Naive thymus-derived CD4-positive, alpha-beta T cell (primary cell): ENCODE results near the gene C15orf40. TPM values are rescaled to one million over a fixed set of nuclear protein-coding genes. Genes with fewer than 3 reads are reported as not detected.

Experiments
- ATAC-seq: fragments of 150-1000 bp; cut with Tn5 transposase; 2 replicates; pipeline ENCODE4 v1.10.0; 2021; ENCODE audit warnings: mild to moderate bottlenecking, moderate library complexity
- CTCF ChIA-PET: fragments of 350-600 bp; sonication (Branson Sonifier 250); formaldehyde crosslinking; loops from one replicate; lab custom pipeline; 2021; ENCODE audit warnings: antibody characterized with exemption; lab: Charles Lee
- POLR2A ChIA-PET: fragments of 350-600 bp; sonication (Branson Sonifier 250); formaldehyde crosslinking; loops from one replicate; lab custom pipeline; 2021; ENCODE audit warnings: antibody characterized with exemption, inconsistent platforms; lab: Charles Lee
- DNase-seq, 9 donors: peaks; one replicate each; pipeline versions ENCODE4 v3.0.0 to v3.0.0-alpha.2; 2020 to 2022; ENCODE audit warnings: mixed read lengths in 1 of 9
- H3K27ac ChIP-seq: one replicate; pipeline ENCODE4 v1.7.0; 2013; ENCODE audit warnings: mild to moderate bottlenecking, low read depth, low read length, moderate library complexity
- H3K27me3 ChIP-seq, 2 donors: one replicate each; pipeline ENCODE4 v1.7.0; 2013; ENCODE audit warnings: low read length in 2 of 2, mild to moderate bottlenecking in 2 of 2, moderate library complexity in 2 of 2; ENCODE audit not compliant: control insufficient read depth in 2 of 2, insufficient read depth in 2 of 2
- H3K36me3 ChIP-seq, 3 experiments: 1 replicate in 2 of 3; 2 replicates in 1 of 3; pipeline ENCODE4 v1.7.0; 2013; ENCODE audit warnings: low read length in 3 of 3, mild to moderate bottlenecking in 3 of 3, moderate library complexity in 1 of 3; ENCODE audit not compliant: insufficient read depth in 3 of 3, control insufficient read depth in 2 of 3
- H3K4me1 ChIP-seq, 2 donors: one replicate each; pipeline ENCODE4 v1.7.0; 2013; ENCODE audit warnings: low read length in 2 of 2, mild to moderate bottlenecking in 2 of 2, moderate library complexity in 1 of 2; ENCODE audit not compliant: control insufficient read depth in 2 of 2, insufficient read depth in 2 of 2
- H3K4me3 ChIP-seq: 2 replicates; pipeline ENCODE4 v1.7.0; 2013; ENCODE audit warnings: mild to moderate bottlenecking, low read length
- H3K9me3 ChIP-seq, 3 experiments: 1 replicate in 2 of 3; 2 replicates in 1 of 3; pipeline ENCODE4 v1.7.0; 2013; ENCODE audit warnings: low read length in 3 of 3; ENCODE audit not compliant: control insufficient read depth in 2 of 3
- H3K27ac Mint-ChIP-seq, 9 donors: one replicate each; pipeline ENCODE4 v1.8.0; 2020 to 2022; ENCODE audit warnings: mixed read lengths in 9 of 9, mild to moderate bottlenecking in 8 of 9, moderate library complexity in 5 of 9, inconsistent platforms in 2 of 9
- H3K27me3 Mint-ChIP-seq, 5 donors: one replicate each; pipeline ENCODE4 v1.8.0; 2021 to 2022; ENCODE audit warnings: mixed read lengths in 5 of 5, mild to moderate bottlenecking in 1 of 5
- H3K36me3 Mint-ChIP-seq, 5 donors: one replicate each; pipeline ENCODE4 v1.8.0; 2020 to 2022; ENCODE audit warnings: mixed read lengths in 5 of 5, mild to moderate bottlenecking in 3 of 5, inconsistent platforms in 1 of 5
- H3K4me1 Mint-ChIP-seq, 7 donors: one replicate each; pipeline ENCODE4 v1.8.0; 2020 to 2022; ENCODE audit warnings: mixed read lengths in 7 of 7, mild to moderate bottlenecking in 3 of 7, inconsistent platforms in 1 of 7
- H3K4me3 Mint-ChIP-seq, 10 donors: one replicate each; pipeline ENCODE4 v1.8.0; 2020 to 2022; ENCODE audit warnings: mild to moderate bottlenecking in 10 of 10, mixed read lengths in 10 of 10, moderate library complexity in 6 of 10, inconsistent platforms in 2 of 10
- H3K9me3 Mint-ChIP-seq, 11 donors: one replicate each; pipeline ENCODE4 v1.8.0; 2020 to 2022; ENCODE audit warnings: mixed read lengths in 11 of 11, mild to moderate bottlenecking in 4 of 11, inconsistent platforms in 1 of 11, moderate library complexity in 1 of 11
- intact Hi-C, 2 donors: fragments of 100-400 bp; cut with micrococcal nuclease; formaldehyde crosslinking; loops; one replicate each; pipeline ENCODE4 v1.15.1; 2023
- polyA plus RNA-seq, 2 donors: library from polyadenylated mRNA; unstranded; fragments of 300-500 nt; fragmentation: Illumina TruSeq; gene quantifications; one replicate each; pipeline ENCODE4 v1.2.3, GENCODE V29; 2021
- total RNA-seq, 6 experiments: library from RNA in 5 of 6; stranded (reverse) in 5 of 6; gene quantifications; 1 replicate in 5 of 6; 2 replicates in 1 of 6; pipeline ENCODE4 v1.2.3 and lab custom pipeline; 2021 to 2026

The C15orf40 gene
- total and polyA plus RNA-seq, 7 experiments from 2014 or later, result 12.1 to 82.3 (median 40.5) TPM

- H3K9me3 Mint-ChIP-seq, result no peaks in the 10 kb centered on the region
Observed at GRCh38 chr15:82952158-82953081, 59.0 kb downstream of the C15orf40 start, which contains the start of gene HOMER2. Gene HOMER2 (minus strand): TSS chr15:82952720. CDS start chr15:82952535, 185 bp downstream.

GRCh38 chr15:82951472-82952157 is 59.8 kb downstream of the C15orf40 start:
- Histone ChIP-seq H3K9me3 (no peaks in the 10 kb centered on the region), H3K4me1 (peaks cover 0 to 4% of the 10 kb centered on the region in 2 donors), H3K4me3 (peak overlapping the region; percentile 24), H3K36me3 (no peaks in the 10 kb centered on the region), H3K27ac (no peak overlapping the region), H3K27me3 (peaks cover 0 to 7% of the 10 kb centered on the region in 2 donors)
- Mint-ChIP-seq H3K9me3 (no peaks in the 10 kb centered on the region), H3K4me3 (peak overlapping the region in 8 of 10 donors; percentile 64 to 86 (median 77)), H3K27ac (peak overlapping the region in 1 of 9 donors; percentile 74), H3K4me1 (peaks cover 0 to 6% (median 0%) of the 10 kb centered on the region in 7 donors), H3K27me3 (peaks cover 0 to 23% (median 4%) of the 10 kb centered on the region in 5 donors), H3K36me3 (peaks cover 0 to 5% (median 0%) of the 10 kb centered on the region in 5 donors)
- ChIA-PET CTCF (no interaction called here), POLR2A (no interaction called here)
- DNase-seq, result no peak
- intact Hi-C loops, result loop anchor here in 1 of 2 donors (2.0 kb wide), 1 partner anchor 35 kb away; the partner anchor contains the start of gene RAMAC
- no peak for ATAC-seq

More at GRCh38 chr15:82952158-82953081, 59.0 kb downstream of the C15orf40 start, which contains the start of gene HOMER2:
- ATAC-seq (peak; percentile 53), DNase-seq (peak in 6 of 9 donors; percentile 4 to 48 (median 10))
- peak within 1 kb of the TSS in 1 of 9 donors; percentile 74 for H3K27ac Mint-ChIP-seq
- no peaks in the 10 kb centered on the region for H3K36me3 ChIP-seq
- ChIA-PET CTCF (no interaction called here), POLR2A (no interaction called here)
- H3K27ac ChIP-seq, result no peak within 1 kb of the TSS
- H3K27me3 ChIP-seq, result peaks cover 0 to 7% of the 10 kb centered on the region in 2 donors
- peaks cover 0 to 4% of the 10 kb centered on the region in 2 donors for H3K4me1 ChIP-seq
- peaks cover 0 to 16% (median 0%) of the 10 kb centered on the region in 5 donors for H3K27me3 Mint-ChIP-seq
- H3K4me1 Mint-ChIP-seq, result peaks cover 0 to 6% (median 0%) of the 10 kb centered on the region in 7 donors
- intact Hi-C loops, result no loop called here
- peak within 1 kb of the TSS; percentile 63 to 86 (median 77) for H3K4me3 Mint-ChIP-seq
- peaks cover 0 to 6% (median 0%) of the 10 kb centered on the region in 5 donors for H3K36me3 Mint-ChIP-seq
- H3K9me3 ChIP-seq, result no peaks in the 10 kb centered on the region
- H3K4me3 ChIP-seq, result peak within 1 kb of the TSS; percentile 24

GRCh38 chr15:82950746-82951370 is 60.6 kb downstream of the C15orf40 start:
- DNase-seq (no peak), ATAC-seq (no peak)
- Mint-ChIP-seq H3K27me3 (peaks cover 0 to 28% (median 8%) of the 10 kb centered on the region in 5 donors), H3K36me3 (peaks cover 0 to 4% (median 0%) of the 10 kb centered on the region in 5 donors), H3K4me1 (peaks cover 0 to 6% (median 0%) of the 10 kb centered on the region in 7 donors), H3K9me3 (peaks cover 0 to 2% (median 0%) of the 10 kb centered on the region in 11 donors), H3K27ac (no peak overlapping the region), H3K4me3 (no peak overlapping the region)
- Histone ChIP-seq H3K4me3 (no peak overlapping the region), H3K4me1 (peaks cover 0 to 4% of the 10 kb centered on the region in 2 donors), H3K9me3 (no peaks in the 10 kb centered on the region), H3K27ac (no peak overlapping the region), H3K27me3 (peaks cover 0 to 7% of the 10 kb centered on the region in 2 donors), H3K36me3 (no peaks in the 10 kb centered on the region)
- intact Hi-C loops, result loop anchor here in 1 of 2 donors (2.0 kb wide), 1 partner anchor 36 kb away; the partner anchor contains the start of gene RAMAC
- POLR2A ChIA-PET, result no interaction called here
- CTCF ChIA-PET, result no interaction called here

- peaks cover 0 to 2% (median 0%) of the 10 kb centered on the region in 11 donors for H3K9me3 Mint-ChIP-seq
- H3K36me3 Mint-ChIP-seq, result peaks cover 0 to 4% (median 0%) of the 10 kb centered on the region in 5 donors
- H3K4me3 Mint-ChIP-seq, result no peak overlapping the region
- H3K27me3 Mint-ChIP-seq, result peaks cover 0 to 30% (median 8%) of the 10 kb centered on the region in 5 donors
- Histone ChIP-seq H3K36me3 (no peaks in the 10 kb centered on the region), H3K27ac (no peak overlapping the region), H3K4me3 (no peak overlapping the region), H3K27me3 (peaks cover 0 to 7% of the 10 kb centered on the region in 2 donors), H3K9me3 (no peaks in the 10 kb centered on the region), H3K4me1 (peaks cover 0 to 4% of the 10 kb centered on the region in 2 donors)
- POLR2A ChIA-PET, result no interaction called here
- intact Hi-C loops, result loop anchor here in 1 of 2 donors (2.0 kb wide), 1 partner anchor 37 kb away; the partner anchor contains the start of gene RAMAC
- no peak for DNase-seq
- CTCF ChIA-PET, result no interaction called here
- no peak overlapping the region for H3K27ac Mint-ChIP-seq
- ATAC-seq, result no peak
- peaks cover 0 to 6% (median 0%) of the 10 kb centered on the region in 7 donors for H3K4me1 Mint-ChIP-seq
Observed at GRCh38 chr15:82950295-82950694, 61.1 kb downstream of the C15orf40 start.

- CTCF ChIA-PET, result no interaction called here
Observed at GRCh38 chr15:82946155-82946701, 65.2 kb downstream of the C15orf40 start.

More at GRCh38 chr15:82946155-82946701, 65.2 kb downstream of the C15orf40 start:
- ATAC-seq, result no peak
- H3K4me1 ChIP-seq, result no peaks in the 10 kb centered on the region
- peaks cover 0 to 1% of the 10 kb centered on the region in 2 donors for H3K27me3 ChIP-seq
- POLR2A ChIA-PET, result no interaction called here
- Mint-ChIP-seq H3K27ac (no peak overlapping the region), H3K27me3 (peaks cover 0 to 27% (median 13%) of the 10 kb centered on the region in 5 donors), H3K9me3 (peaks cover 0 to 2% (median 0%) of the 10 kb centered on the region in 11 donors), H3K4me1 (peaks cover 0 to 1% (median 0%) of the 10 kb centered on the region in 7 donors), H3K36me3 (peaks cover 0 to 9% (median 0%) of the 10 kb centered on the region in 5 donors), H3K4me3 (no peak overlapping the region)
- H3K9me3 ChIP-seq, result no peaks in the 10 kb centered on the region
- H3K27ac ChIP-seq, result no peak overlapping the region
- intact Hi-C loops, result no loop called here
- no peaks in the 10 kb centered on the region for H3K36me3 ChIP-seq
- DNase-seq, result no peak
- no peak overlapping the region for H3K4me3 ChIP-seq
